HepG2 (cell line): ENCODE results near the gene GABARAPL2. TPM values are rescaled to one million over a fixed set of nuclear protein-coding genes. Genes with fewer than 3 reads are reported as not detected.

Experiments used
- AHR ChIP-seq: IDR thresholded peaks from 2 replicates; pipeline ENCODE4 v1.6.1; 2018; ENCODE audit warnings: missing genetic modification reagents, missing compliant biosample characterization
- DDIT3 ChIP-seq: sonication (generic); formaldehyde crosslinking; IDR thresholded peaks from 2 replicates; pipeline ENCODE4 v1.4.0; 2020; ENCODE audit warnings: mild to moderate bottlenecking, missing genetic modification reagents
- DNMT1 ChIP-seq: sonication (generic); formaldehyde crosslinking; IDR thresholded peaks from 2 replicates; pipeline ENCODE4 v1.5.1; 2020; ENCODE audit warnings: mild to moderate bottlenecking, missing genetic modification reagents
- EED ChIP-seq: sonication (generic); formaldehyde crosslinking; IDR thresholded peaks from 2 replicates; pipeline ENCODE4 v1.5.0; 2020; ENCODE audit warnings: mild to moderate bottlenecking, missing genetic modification reagents
- FOXP1 ChIP-seq, 2 experiments: fragments of 450-650 bp in 1 of 2; IDR thresholded peaks; 2 replicates each; pipeline ENCODE4 v1.6.1; 2017 to 2018; ENCODE audit warnings: antibody characterized with exemption in 1 of 2
- FUBP1 ChIP-seq: sonication (generic); formaldehyde crosslinking; IDR thresholded peaks from 2 replicates; pipeline ENCODE4 v1.5.1; 2020; ENCODE audit warnings: missing genetic modification reagents, mild to moderate bottlenecking, borderline replicate concordance
- HHEX ChIP-seq: IDR thresholded peaks from 2 replicates; pipeline ENCODE4 v1.6.1; 2016; ENCODE audit warnings: control low read depth
- HNRNPH1 ChIP-seq: fragments of 200-400 bp; formaldehyde crosslinking; optimal IDR thresholded peaks from 2 replicates; pipeline ENCODE3; 2017; ENCODE audit warnings: mild to moderate bottlenecking, low read depth, low read length
- PREB ChIP-seq: sonication (generic); formaldehyde crosslinking; IDR thresholded peaks from 2 replicates; pipeline ENCODE4 v1.4.0; 2020; ENCODE audit warnings: missing genetic modification reagents
- SRY ChIP-seq: sonication (generic); formaldehyde crosslinking; IDR thresholded peaks from 2 replicates; pipeline ENCODE4 v1.8.0; 2022; ENCODE audit warnings: mild to moderate bottlenecking, missing genetic modification reagents
- ZNF20 ChIP-seq: sonication (generic); formaldehyde crosslinking; IDR thresholded peaks from 2 replicates; pipeline ENCODE4 v1.4.0; 2020; ENCODE audit warnings: mild to moderate bottlenecking, moderate library complexity, missing genetic modification reagents
- ZNF326 ChIP-seq: sonication (generic); formaldehyde crosslinking; IDR thresholded peaks from 2 replicates; pipeline ENCODE4 v1.4.0; 2020; ENCODE audit warnings: missing genetic modification reagents, borderline replicate concordance
- ZNF337 ChIP-seq: sonication (generic); formaldehyde crosslinking; IDR thresholded peaks from 2 replicates; pipeline ENCODE4 v1.5.1; 2020; ENCODE audit warnings: missing genetic modification reagents, low read depth, mild to moderate bottlenecking, borderline replicate concordance
- ZNF33B ChIP-seq: sonication (generic); formaldehyde crosslinking; IDR thresholded peaks from 2 replicates; pipeline ENCODE4 v1.5.1; 2020; ENCODE audit warnings: mild to moderate bottlenecking, missing genetic modification reagents
- ZNF547 ChIP-seq: sonication (generic); formaldehyde crosslinking; IDR thresholded peaks from 2 replicates; pipeline ENCODE4 v1.5.1; 2020; ENCODE audit warnings: mild to moderate bottlenecking, missing genetic modification reagents
- ZNF558 ChIP-seq: sonication (generic); formaldehyde crosslinking; IDR thresholded peaks from 2 replicates; pipeline ENCODE4 v1.9.0; 2022; ENCODE audit warnings: mild to moderate bottlenecking, missing genetic modification reagents, borderline replicate concordance
- ZNF660 ChIP-seq: sonication (generic); formaldehyde crosslinking; IDR thresholded peaks from 2 replicates; pipeline ENCODE4 v1.5.1; 2020; ENCODE audit warnings: mild to moderate bottlenecking, low read depth, missing genetic modification reagents, borderline replicate concordance
- ZSCAN25 ChIP-seq: sonication (generic); formaldehyde crosslinking; IDR thresholded peaks from 2 replicates; pipeline ENCODE4 v1.8.0; 2022; ENCODE audit warnings: mild to moderate bottlenecking, missing genetic modification reagents
- ZSCAN31 ChIP-seq: sonication (generic); formaldehyde crosslinking; IDR thresholded peaks from 2 replicates; pipeline ENCODE4 v1.5.0; 2020; ENCODE audit warnings: low read depth, mild to moderate bottlenecking, missing genetic modification reagents
- ZSCAN9 ChIP-seq: IDR thresholded peaks from 2 replicates; pipeline ENCODE4 v1.6.1; 2016; ENCODE audit warnings: borderline replicate concordance
- polyA plus RNA-seq, 8 experiments: library from polyadenylated mRNA; depleted of rRNA in 3 of 8; stranded (reverse) in 7 of 8; unstranded in 1 of 8; fragments of >200 nt; fragmentation: Illumina TruSeq in 4 of 8; extraction: Trizol in 4 of 8; gene quantifications; 2 replicates each; pipeline versions ENCODE4 v1.2.1 to v1.2.3, GENCODE V29; 2011 to 2016; ENCODE audit warnings: low read depth in 4 of 8, missing spikeins in 1 of 8, mixed read lengths in 1 of 8; ENCODE audit not compliant: insufficient read depth in 1 of 8
- total RNA-seq, 5 experiments: library from RNA; depleted of rRNA; stranded (reverse); fragments of >200 nt; fragmentation: Illumina TruSeq; extraction: Trizol; gene quantifications; 2 replicates each; pipeline ENCODE4 v1.2.3, GENCODE V29; 2016; ENCODE audit warnings: low read depth in 1 of 5
- TF ChIP-seq, protein P1 (sequence below): sonication (generic); formaldehyde crosslinking; IDR thresholded peaks from 2 replicates; pipeline ENCODE4 v1.9.0; 2021; ENCODE audit warnings: missing genetic modification reagents, borderline replicate concordance

The GABARAPL2 gene
- total and polyA plus RNA-seq, 2 of the 13 experiments (the other 11 are each of a cell fraction or from before 2014, with no cell fraction given) = 76.4 to 83.0 TPM

- TF ChIP-seq, protein P1, sequence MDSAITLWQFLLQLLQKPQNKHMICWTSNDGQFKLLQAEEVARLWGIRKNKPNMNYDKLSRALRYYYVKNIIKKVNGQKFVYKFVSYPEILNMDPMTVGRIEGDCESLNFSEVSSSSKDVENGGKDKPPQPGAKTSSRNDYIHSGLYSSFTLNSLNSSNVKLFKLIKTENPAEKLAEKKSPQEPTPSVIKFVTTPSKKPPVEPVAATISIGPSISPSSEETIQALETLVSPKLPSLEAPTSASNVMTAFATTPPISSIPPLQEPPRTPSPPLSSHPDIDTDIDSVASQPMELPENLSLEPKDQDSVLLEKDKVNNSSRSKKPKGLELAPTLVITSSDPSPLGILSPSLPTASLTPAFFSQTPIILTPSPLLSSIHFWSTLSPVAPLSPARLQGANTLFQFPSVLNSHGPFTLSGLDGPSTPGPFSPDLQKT (CRISPR knock-in tag) = no peak
- no peak; the same call in 1 of the 2 replicates for TF ChIP-seq DNMT1
- 0 out of 2 replicates have a peak, but pooled peaks have one; percentile 59 for TF ChIP-seq PREB
- peak; percentile 79; the same call in 1 of the 2 replicates for TF ChIP-seq SRY (CRISPR knock-in tag)
- peak; percentile 77; the same call in 1 of the 2 replicates for TF ChIP-seq ZNF337 (CRISPR knock-in tag)
- TF ChIP-seq ZNF660 (CRISPR knock-in tag) = 0 out of 2 replicates have a peak, but pooled peaks have one; percentile 56
- no peak for TF ChIP-seq FUBP1 (CRISPR knock-in tag)
- no peak for TF ChIP-seq HHEX (CRISPR knock-in tag)
- no peak for TF ChIP-seq ZNF326 (CRISPR knock-in tag)
- peak; percentile 24; the same call in 1 of the 2 replicates for TF ChIP-seq EED (CRISPR knock-in tag)
- TF ChIP-seq AHR (CRISPR knock-in tag) = peak; percentile 17; the same call in 1 of the 2 replicates
- TF ChIP-seq ZNF547 = peak; percentile 98
- no peak for TF ChIP-seq ZSCAN25
- 0 out of 2 replicates have a peak, but pooled peaks have one; percentile 55 for TF ChIP-seq ZNF33B (CRISPR knock-in tag)
- TF ChIP-seq HNRNPH1 = no peak
- peak; percentile 64; the same call in 1 of the 2 replicates for TF ChIP-seq ZNF558 (CRISPR knock-in tag)
- TF ChIP-seq ZSCAN31 (CRISPR knock-in tag) = peak; percentile 89
- no peak for TF ChIP-seq FOXP1 (IDR thresholded peaks at IDR 0.05)
- TF ChIP-seq FOXP1 (CRISPR knock-in tag; IDR thresholded peaks at IDR 0.05) = no peak
- no peak for TF ChIP-seq DDIT3 (CRISPR knock-in tag)
- TF ChIP-seq ZSCAN9 (CRISPR knock-in tag) = no peak
- no peak for TF ChIP-seq ZNF20 (CRISPR knock-in tag)
Measured at GRCh38 chr16:75566040-75566757, at the start of gene GABARAPL2 (continued).
